ENCODE measurements around the gene SYNC. TPM values are rescaled to one million over a fixed set of nuclear protein-coding genes. Genes with fewer than 3 reads are reported as not detected.

The SYNC gene
- total and polyA plus RNA-seq, 9 of the 15 experiments (the other 6 are each of a cell fraction or from before 2014, with no cell fraction given): 0.49 to 1.1 (median 0.87) TPM

GRCh38 chr1:32650752-32651460 lies 51.7 kb downstream of the SYNC start, which contains the start of gene RBBP4 (continued):
- TF ChIP-seq, protein P1, sequence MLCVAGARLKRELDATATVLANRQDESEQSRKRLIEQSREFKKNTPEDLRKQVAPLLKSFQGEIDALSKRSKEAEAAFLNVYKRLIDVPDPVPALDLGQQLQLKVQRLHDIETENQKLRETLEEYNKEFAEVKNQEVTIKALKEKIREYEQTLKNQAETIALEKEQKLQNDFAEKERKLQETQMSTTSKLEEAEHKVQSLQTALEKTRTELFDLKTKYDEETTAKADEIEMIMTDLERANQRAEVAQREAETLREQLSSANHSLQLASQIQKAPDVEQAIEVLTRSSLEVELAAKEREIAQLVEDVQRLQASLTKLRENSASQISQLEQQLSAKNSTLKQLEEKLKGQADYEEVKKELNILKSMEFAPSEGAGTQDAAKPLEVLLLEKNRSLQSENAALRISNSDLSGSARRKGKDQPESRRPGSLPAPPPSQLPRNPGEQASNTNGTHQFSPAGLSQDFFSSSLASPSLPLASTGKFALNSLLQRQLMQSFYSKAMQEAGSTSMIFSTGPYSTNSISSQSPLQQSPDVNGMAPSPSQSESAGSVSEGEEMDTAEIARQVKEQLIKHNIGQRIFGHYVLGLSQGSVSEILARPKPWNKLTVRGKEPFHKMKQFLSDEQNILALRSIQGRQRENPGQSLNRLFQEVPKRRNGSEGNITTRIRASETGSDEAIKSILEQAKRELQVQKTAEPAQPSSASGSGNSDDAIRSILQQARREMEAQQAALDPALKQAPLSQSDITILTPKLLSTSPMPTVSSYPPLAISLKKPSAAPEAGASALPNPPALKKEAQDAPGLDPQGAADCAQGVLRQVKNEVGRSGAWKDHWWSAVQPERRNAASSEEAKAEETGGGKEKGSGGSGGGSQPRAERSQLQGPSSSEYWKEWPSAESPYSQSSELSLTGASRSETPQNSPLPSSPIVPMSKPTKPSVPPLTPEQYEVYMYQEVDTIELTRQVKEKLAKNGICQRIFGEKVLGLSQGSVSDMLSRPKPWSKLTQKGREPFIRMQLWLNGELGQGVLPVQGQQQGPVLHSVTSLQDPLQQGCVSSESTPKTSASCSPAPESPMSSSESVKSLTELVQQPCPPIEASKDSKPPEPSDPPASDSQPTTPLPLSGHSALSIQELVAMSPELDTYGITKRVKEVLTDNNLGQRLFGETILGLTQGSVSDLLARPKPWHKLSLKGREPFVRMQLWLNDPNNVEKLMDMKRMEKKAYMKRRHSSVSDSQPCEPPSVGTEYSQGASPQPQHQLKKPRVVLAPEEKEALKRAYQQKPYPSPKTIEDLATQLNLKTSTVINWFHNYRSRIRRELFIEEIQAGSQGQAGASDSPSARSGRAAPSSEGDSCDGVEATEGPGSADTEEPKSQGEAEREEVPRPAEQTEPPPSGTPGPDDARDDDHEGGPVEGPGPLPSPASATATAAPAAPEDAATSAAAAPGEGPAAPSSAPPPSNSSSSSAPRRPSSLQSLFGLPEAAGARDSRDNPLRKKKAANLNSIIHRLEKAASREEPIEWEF (CRISPR knock-in tag; IDR thresholded peaks at IDR 0.05): peak; percentile 100
- TF ChIP-seq ZNF830 (CRISPR knock-in tag; IDR thresholded peaks at IDR 0.05) (peak; percentile 94), RB1 (IDR thresholded peaks at IDR 0.05; ENCODE audit: low read depth) (peak; percentile 100), PHF21A (IDR thresholded peaks at IDR 0.05; ENCODE audit: borderline replicate concordance, low read depth) (peak; percentile 62; the same call in 1 of the 2 replicates), THAP7 (CRISPR knock-in tag; IDR thresholded peaks at IDR 0.05) (no peak; the same call in 1 of the 2 replicates), RBM14 (IDR thresholded peaks at IDR 0.05; ENCODE audit: borderline replicate concordance, insufficient read depth, low read depth, low read length) (no peak), ZBTB26 (CRISPR knock-in tag; IDR thresholded peaks at IDR 0.05) (peak; percentile 97), TCF3 (CRISPR knock-in tag; IDR thresholded peaks at IDR 0.05) (peak; percentile 31), CC2D1A (IDR thresholded peaks at IDR 0.05) (no peak), DDX20 (tag; IDR thresholded peaks at IDR 0.05; ENCODE audit: low read depth) (peak; percentile 94)
- TF ChIP-seq, protein P2, sequence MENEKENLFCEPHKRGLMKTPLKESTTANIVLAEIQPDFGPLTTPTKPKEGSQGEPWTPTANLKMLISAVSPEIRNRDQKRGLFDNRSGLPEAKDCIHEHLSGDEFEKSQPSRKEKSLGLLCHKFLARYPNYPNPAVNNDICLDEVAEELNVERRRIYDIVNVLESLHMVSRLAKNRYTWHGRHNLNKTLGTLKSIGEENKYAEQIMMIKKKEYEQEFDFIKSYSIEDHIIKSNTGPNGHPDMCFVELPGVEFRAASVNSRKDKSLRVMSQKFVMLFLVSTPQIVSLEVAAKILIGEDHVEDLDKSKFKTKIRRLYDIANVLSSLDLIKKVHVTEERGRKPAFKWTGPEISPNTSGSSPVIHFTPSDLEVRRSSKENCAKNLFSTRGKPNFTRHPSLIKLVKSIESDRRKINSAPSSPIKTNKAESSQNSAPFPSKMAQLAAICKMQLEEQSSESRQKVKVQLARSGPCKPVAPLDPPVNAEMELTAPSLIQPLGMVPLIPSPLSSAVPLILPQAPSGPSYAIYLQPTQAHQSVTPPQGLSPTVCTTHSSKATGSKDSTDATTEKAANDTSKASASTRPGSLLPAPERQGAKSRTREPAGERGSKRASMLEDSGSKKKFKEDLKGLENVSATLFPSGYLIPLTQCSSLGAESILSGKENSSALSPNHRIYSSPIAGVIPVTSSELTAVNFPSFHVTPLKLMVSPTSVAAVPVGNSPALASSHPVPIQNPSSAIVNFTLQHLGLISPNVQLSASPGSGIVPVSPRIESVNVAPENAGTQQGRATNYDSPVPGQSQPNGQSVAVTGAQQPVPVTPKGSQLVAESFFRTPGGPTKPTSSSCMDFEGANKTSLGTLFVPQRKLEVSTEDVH (IDR thresholded peaks at IDR 0.05; ENCODE audit: low read depth, partially characterized antibody): peak; percentile 95
- TF ChIP-seq, protein P3, sequence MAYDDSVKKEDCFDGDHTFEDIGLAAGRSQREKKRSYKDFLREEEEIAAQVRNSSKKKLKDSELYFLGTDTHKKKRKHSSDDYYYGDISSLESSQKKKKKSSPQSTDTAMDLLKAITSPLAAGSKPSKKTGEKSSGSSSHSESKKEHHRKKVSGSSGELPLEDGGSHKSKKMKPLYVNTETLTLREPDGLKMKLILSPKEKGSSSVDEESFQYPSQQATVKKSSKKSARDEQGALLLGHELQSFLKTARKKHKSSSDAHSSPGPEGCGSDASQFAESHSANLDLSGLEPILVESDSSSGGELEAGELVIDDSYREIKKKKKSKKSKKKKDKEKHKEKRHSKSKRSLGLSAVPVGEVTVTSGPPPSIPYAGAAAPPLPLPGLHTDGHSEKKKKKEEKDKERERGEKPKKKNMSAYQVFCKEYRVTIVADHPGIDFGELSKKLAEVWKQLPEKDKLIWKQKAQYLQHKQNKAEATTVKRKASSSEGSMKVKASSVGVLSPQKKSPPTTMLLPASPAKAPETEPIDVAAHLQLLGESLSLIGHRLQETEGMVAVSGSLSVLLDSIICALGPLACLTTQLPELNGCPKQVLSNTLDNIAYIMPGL (CRISPR knock-in tag; IDR thresholded peaks at IDR 0.05): peak; percentile 56; the same call in 1 of the 2 replicates
- TF ChIP-seq, protein P4, sequence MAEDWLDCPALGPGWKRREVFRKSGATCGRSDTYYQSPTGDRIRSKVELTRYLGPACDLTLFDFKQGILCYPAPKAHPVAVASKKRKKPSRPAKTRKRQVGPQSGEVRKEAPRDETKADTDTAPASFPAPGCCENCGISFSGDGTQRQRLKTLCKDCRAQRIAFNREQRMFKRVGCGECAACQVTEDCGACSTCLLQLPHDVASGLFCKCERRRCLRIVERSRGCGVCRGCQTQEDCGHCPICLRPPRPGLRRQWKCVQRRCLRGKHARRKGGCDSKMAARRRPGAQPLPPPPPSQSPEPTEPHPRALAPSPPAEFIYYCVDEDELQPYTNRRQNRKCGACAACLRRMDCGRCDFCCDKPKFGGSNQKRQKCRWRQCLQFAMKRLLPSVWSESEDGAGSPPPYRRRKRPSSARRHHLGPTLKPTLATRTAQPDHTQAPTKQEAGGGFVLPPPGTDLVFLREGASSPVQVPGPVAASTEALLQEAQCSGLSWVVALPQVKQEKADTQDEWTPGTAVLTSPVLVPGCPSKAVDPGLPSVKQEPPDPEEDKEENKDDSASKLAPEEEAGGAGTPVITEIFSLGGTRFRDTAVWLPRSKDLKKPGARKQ (CRISPR knock-in tag; IDR thresholded peaks at IDR 0.05): no peak

Data from K562 (cell line).